Measurements from ENCODE around the gene ATP11C. TPM values are rescaled to one million over a fixed set of nuclear protein-coding genes. Genes with fewer than 3 reads are reported as not detected.

The ATP11C gene
- total and polyA plus RNA-seq, 9 of the 15 experiments (the other 6 are each of a cell fraction or from before 2014, with no cell fraction given), result 18.2 to 42.2 (median 29.4) TPM

DNA sequence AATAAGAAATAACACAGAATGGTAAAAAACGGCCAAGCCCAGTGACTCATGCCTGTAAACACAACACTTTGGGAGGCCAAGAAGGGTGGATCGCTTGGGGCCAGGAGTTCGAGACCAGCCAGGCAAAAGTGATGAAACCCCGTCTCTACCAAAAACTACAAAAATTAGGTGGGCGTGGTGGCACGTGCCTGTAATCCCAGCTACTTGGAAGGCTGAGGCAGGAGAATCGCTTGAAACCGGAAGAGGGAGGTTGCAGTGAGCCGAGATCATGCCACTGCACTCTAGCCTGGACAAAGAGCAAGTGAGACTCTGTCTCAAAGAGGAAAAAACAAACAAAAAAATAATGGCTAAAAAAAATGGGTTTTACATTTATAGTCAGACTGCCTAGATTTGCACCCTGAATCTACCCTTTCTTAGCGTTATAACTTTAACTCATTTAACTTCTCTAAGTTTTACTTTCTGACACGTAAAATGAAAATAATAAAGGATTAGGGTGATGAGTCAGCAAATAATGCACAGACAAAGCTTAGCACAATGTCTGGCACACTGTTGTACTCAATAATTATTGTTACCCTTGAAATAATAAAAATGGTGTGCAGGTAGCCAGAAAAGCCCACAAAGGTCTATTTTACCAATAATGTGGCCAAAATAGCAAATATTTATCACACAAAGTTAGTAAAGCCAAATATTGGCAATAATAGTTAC lies 55.0 kb downstream of the ATP11C start (continued):
- TF ChIP-seq, protein P1, sequence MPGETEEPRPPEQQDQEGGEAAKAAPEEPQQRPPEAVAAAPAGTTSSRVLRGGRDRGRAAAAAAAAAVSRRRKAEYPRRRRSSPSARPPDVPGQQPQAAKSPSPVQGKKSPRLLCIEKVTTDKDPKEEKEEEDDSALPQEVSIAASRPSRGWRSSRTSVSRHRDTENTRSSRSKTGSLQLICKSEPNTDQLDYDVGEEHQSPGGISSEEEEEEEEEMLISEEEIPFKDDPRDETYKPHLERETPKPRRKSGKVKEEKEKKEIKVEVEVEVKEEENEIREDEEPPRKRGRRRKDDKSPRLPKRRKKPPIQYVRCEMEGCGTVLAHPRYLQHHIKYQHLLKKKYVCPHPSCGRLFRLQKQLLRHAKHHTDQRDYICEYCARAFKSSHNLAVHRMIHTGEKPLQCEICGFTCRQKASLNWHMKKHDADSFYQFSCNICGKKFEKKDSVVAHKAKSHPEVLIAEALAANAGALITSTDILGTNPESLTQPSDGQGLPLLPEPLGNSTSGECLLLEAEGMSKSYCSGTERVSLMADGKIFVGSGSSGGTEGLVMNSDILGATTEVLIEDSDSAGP (CRISPR knock-in tag; IDR thresholded peaks at IDR 0.05), result no peak
- TF ChIP-seq, protein P2, sequence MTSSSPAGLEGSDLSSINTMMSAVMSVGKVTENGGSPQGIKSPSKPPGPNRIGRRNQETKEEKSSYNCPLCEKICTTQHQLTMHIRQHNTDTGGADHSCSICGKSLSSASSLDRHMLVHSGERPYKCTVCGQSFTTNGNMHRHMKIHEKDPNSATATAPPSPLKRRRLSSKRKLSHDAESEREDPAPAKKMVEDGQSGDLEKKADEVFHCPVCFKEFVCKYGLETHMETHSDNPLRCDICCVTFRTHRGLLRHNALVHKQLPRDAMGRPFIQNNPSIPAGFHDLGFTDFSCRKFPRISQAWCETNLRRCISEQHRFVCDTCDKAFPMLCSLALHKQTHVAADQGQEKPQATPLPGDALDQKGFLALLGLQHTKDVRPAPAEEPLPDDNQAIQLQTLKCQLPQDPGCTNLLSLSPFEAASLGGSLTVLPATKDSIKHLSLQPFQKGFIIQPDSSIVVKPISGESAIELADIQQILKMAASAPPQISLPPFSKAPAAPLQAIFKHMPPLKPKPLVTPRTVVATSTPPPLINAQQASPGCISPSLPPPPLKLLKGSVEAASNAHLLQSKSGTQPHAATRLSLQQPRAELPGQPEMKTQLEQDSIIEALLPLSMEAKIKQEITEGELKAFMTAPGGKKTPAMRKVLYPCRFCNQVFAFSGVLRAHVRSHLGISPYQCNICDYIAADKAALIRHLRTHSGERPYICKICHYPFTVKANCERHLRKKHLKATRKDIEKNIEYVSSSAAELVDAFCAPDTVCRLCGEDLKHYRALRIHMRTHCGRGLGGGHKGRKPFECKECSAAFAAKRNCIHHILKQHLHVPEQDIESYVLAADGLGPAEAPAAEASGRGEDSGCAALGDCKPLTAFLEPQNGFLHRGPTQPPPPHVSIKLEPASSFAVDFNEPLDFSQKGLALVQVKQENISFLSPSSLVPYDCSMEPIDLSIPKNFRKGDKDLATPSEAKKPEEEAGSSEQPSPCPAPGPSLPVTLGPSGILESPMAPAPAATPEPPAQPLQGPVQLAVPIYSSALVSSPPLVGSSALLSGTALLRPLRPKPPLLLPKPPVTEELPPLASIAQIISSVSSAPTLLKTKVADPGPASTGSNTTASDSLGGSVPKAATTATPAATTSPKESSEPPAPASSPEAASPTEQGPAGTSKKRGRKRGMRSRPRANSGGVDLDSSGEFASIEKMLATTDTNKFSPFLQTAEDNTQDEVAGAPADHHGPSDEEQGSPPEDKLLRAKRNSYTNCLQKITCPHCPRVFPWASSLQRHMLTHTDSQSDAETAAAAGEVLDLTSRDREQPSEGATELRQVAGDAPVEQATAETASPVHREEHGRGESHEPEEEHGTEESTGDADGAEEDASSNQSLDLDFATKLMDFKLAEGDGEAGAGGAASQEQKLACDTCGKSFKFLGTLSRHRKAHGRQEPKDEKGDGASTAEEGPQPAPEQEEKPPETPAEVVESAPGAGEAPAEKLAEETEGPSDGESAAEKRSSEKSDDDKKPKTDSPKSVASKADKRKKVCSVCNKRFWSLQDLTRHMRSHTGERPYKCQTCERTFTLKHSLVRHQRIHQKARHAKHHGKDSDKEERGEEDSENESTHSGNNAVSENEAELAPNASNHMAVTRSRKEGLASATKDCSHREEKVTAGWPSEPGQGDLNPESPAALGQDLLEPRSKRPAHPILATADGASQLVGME (CRISPR knock-in tag; IDR thresholded peaks at IDR 0.05), result no peak
- TF ChIP-seq BRCA1 (IDR thresholded peaks at IDR 0.05), result no peak
- TF ChIP-seq BRCA1 (CRISPR knock-in tag; IDR thresholded peaks at IDR 0.05), result no peak
- TF ChIP-seq TGIF2 (CRISPR knock-in tag; IDR thresholded peaks at IDR 0.05), result no peak
- TF ChIP-seq ETS2 (tag; IDR thresholded peaks at IDR 0.05; ENCODE audit: borderline replicate concordance, poor library complexity, severe bottlenecking), result no peak
- TF ChIP-seq EHMT2 (IDR thresholded peaks at IDR 0.05), result peak; percentile 8; the same call in 1 of the 2 replicates
- TF ChIP-seq, protein P3, sequence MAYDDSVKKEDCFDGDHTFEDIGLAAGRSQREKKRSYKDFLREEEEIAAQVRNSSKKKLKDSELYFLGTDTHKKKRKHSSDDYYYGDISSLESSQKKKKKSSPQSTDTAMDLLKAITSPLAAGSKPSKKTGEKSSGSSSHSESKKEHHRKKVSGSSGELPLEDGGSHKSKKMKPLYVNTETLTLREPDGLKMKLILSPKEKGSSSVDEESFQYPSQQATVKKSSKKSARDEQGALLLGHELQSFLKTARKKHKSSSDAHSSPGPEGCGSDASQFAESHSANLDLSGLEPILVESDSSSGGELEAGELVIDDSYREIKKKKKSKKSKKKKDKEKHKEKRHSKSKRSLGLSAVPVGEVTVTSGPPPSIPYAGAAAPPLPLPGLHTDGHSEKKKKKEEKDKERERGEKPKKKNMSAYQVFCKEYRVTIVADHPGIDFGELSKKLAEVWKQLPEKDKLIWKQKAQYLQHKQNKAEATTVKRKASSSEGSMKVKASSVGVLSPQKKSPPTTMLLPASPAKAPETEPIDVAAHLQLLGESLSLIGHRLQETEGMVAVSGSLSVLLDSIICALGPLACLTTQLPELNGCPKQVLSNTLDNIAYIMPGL (CRISPR knock-in tag; IDR thresholded peaks at IDR 0.05), result no peak
- TF ChIP-seq MAFK (IDR thresholded peaks at IDR 0.05; ENCODE audit: low read length), result peak; percentile 99
- TF ChIP-seq STAG1 (CRISPR knock-in tag; IDR thresholded peaks at IDR 0.05; ENCODE audit: borderline replicate concordance), result no peak
- TF ChIP-seq NBN (IDR thresholded peaks at IDR 0.05; ENCODE audit: low read depth), result 0 out of 2 replicates have a peak, but pooled peaks have one; percentile 24
- peak; percentile 97 for TF ChIP-seq MAFG (tag; conservative IDR thresholded peaks at IDR 0.05)

Data from K562 (cell line).